GM18909 (cell line): Measurements from ENCODE around the gene C17orf67.

ENCODE experiments used
- ATAC-seq: cut with Tn5 transposase; IDR thresholded peaks from one replicate; pipeline ENCODE4 v1.9.1; 2021; ENCODE audit warnings: mild to moderate bottlenecking; ENCODE audit not compliant: unreplicated experiment, poor library complexity

Gene C17orf67

DNA sequence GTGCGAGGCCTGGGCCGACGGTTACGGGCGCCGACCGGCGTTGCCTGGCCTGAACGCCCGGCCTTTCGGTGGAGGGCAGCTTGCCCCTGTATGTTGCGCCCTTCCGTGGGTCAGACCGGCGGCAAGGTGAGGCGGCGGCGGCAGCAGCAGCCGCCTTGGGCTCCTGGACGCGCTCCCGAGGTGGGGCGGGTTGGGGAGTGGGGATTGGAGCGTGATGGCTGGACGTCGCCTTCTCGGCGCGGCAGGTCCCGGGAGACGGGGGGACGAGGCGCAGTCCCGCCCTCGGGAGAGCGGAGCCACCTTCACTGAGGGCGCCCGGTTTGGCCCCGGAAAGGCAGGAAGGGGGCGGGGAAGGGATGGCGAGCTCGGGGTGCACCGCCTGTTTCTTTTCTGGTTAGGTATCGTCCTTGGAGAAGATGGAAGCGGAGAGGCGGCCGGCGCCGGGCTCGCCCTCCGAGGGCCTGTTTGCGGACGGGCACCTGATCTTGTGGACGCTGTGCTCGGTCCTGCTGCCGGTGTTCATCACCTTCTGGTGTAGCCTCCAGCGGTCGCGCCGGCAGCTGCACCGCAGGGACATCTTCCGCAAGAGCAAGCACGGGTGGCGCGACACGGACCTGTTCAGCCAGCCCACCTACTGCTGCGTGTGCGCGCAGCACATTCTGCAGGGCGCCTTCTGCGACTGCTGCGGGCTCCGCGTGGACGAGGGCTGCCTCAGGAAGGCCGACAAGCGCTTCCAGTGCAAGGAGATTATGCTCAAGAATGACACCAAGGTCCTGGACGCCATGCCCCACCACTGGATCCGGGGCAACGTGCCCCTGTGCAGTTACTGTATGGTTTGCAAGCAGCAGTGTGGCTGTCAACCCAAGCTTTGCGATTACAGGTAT is 902 bp upstream of the C17orf67 start:
- peak; percentile 36 for ATAC-seq

DNA sequence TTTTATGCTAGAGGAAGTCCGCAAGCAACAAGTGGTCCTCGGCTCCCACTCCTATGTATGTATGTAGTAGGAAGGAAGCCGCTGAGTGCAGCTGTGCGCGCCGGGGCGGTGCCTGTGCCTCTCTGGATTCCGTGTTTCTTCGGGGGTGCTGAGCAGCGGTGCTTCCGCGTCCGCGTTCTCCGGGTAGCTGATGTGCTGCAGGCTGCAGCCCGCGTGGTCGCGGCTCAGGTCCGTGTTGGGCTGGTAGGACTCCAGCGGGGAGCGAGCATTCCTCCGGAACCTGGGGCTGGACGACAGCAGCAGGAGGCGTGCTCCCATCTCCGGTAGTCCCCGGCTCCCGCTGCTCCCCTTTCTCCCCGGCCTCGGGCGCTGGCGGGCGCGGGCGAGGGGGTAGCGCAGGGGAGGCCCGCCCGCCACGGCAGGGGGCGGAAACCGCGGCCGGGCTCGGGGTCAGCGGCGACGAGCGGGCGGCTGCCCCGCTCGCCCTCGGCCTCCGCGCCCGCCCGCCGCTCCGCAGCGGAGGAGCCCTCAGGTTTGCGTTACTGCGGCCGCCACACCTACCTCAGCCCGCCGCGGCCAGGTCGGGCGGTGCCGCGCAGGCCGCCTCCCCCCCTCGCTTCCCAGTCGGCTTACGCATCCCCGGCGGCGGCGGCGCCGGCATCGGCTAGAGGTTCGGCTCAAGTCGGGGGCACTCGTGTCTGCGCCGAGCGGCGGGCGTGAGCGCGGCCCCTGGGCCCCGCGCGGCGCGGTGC is 487 bp downstream of the C17orf67 start:
- ATAC-seq = peak; percentile 55

GRCh38 chr17:56832446-56832845 is 1.3 kb downstream of the C17orf67 start:
- no peak for ATAC-seq

- no peak for ATAC-seq
These were observed 2.2 kb downstream of the C17orf67 start for GRCh38 chr17:56831369-56832095.

GRCh38 chr17:56830726-56831368 is 2.9 kb downstream of the C17orf67 start:
- ATAC-seq = no peak

DNA sequence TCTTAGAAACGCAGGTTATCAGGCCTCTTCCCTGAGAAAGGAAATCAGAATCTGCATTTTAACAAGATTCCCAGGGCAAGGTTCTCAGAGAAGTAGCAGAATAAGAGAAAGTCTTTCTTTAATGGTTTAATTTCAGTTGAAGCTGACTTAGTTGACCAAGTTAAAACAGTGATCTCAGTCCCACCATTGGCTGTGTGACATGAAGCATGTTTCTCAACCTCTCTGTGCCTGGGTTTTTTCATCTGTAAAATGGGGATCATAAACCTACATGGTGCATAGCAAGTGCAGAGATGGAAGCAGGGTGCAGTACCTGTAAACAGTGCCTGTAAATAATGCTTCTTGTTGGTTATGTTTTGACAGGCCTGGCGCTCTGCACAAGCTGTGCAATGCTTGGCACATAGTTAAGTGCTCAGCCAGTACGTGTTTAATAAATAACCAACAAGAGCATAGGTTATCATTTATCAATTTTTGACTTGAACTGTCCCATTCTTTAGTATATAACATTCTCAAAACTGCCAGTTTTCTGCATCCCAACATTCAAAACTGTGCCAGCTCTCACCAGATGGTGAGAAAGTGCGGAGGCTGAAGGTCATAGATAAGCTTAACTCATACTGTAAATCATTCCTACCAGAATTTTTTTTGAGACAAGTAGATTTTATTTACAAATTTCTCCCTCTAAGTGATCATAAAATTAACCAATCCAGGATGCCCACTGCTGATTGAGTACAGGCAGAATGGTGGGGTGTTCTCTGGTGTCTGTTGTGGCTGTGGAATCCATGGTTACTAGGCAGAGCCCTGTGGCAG is 6.9 kb downstream of the C17orf67 start:
- ATAC-seq = no peak

- ATAC-seq = no peak
These were observed 9.2 kb downstream of the C17orf67 start for GRCh38 chr17:56824503-56824902.

GRCh38 chr17:56823848-56824247 is 9.9 kb downstream of the C17orf67 start:
- ATAC-seq = no peak

GRCh38 chr17:56822725-56823124 is 11.0 kb downstream of the C17orf67 start:
- no peak for ATAC-seq

DNA sequence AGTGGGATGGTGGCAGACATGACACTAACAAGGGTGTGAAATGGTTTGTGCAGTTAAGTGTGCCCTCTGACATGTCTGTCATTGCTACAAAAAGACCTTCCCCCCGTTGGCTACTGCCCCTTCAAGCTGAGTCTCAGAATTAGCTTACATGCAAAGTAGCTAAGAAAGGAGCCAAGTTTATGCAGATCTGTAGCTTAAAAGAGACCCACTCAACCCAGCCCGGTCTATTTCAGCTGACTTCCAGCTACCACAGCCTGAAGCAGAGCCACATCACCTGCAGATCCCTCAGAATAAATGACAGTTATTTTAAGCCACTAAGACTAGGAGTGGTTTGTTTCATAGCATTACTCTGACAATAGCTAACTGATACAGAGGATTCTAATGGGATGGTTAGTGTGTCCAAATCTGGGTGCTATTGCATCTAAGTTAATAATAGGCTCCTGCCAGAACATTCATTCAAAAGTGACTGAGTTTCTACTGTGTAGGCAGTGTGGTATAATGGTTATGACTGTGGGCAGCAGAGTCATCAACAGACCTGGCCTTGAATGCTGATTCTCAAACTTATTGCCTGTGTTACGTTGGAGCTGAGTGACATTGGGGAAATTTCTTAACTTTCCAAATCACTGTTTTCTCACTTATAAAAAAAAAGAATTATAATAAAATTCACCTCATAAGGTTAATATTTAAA is 11.7 kb downstream of the C17orf67 start:
- ATAC-seq = no peak

DNA sequence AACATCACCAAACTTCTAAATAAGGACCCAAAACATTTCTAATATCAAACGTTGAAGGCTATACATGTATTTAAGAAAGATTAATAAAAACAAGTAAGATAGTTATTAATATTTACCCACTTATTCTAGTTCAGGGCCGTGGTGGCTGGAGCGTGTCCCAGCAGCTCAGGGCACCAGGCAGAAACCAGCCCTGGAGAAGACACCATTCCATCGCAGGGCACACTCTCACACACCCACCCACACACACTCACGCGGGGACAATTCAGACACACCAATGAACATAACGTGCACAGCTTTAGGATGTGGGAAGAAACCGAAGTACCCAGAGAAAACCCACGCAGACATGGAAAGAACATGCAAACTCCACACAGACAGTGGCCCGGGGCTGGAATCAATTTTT is 13.5 kb downstream of the C17orf67 start:
- no peak for ATAC-seq

GRCh38 chr17:56819431-56820145 is 14.1 kb downstream of the C17orf67 start:
- ATAC-seq = peak; percentile 74

GRCh38 chr17:56819030-56819429 is 14.7 kb downstream of the C17orf67 start:
- no peak for ATAC-seq

GRCh38 chr17:56817066-56817465 is 16.7 kb downstream of the C17orf67 start:
- ATAC-seq = no peak

- ATAC-seq = no peak
These were observed 18.0 kb downstream of the C17orf67 start for GRCh38 chr17:56815711-56816110.

DNA sequence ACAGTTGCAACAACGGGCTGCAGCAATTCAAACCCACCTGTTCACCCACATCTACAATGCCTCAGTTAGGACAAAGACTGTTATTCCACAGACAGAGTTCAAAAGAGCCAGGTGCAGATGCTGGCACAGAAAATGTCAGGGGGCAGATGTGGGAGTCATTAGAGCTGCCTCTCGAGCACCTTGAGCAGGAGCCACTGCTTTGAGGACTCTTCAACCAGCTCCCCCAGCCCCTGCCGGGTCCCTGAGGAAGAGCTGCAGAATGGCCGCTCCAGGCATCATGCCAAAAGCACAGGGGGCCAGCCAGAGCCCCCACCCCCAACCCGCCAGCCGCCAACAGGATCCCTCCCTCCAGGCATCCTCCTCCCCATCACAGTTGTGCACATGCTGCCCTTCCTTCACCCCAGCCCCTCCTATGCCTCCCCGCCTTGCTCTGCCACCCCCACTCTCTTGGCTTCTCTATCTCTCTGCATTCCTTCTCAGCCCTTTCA is 20.8 kb downstream of the C17orf67 start:
- no peak for ATAC-seq

GRCh38 chr17:56810891-56811775 is 22.6 kb downstream of the C17orf67 start:
- ATAC-seq = no peak
